Astrocyte of the cerebellum (primary cell): ENCODE measurements around the gene CACNA2D3.

Source experiments
- DNase-seq: peaks from one replicate; pipeline ENCODE4 v3.0.0-alpha.2; 2011; ENCODE audit warnings: low read depth
- H3K4me3 ChIP-seq: 2 replicates; pipeline ENCODE4 v1.5.1; 2011; ENCODE audit warnings: mild to moderate bottlenecking, low read depth, low read length, moderate library complexity
- in situ Hi-C: cut with HindIII; loops from 2 replicates; pipeline ENCODE4 v1.10.0; 2017; ENCODE audit warnings: low sequenced_read_pairs
- TF ChIP-seq, protein P1 (sequence below): IDR thresholded peaks from 2 replicates; pipeline ENCODE4 v1.5.1; 2012; ENCODE audit warnings: low read length, low read depth, moderate library complexity, mild to moderate bottlenecking; ENCODE audit errors: missing control alignments

Gene CACNA2D3

DNA sequence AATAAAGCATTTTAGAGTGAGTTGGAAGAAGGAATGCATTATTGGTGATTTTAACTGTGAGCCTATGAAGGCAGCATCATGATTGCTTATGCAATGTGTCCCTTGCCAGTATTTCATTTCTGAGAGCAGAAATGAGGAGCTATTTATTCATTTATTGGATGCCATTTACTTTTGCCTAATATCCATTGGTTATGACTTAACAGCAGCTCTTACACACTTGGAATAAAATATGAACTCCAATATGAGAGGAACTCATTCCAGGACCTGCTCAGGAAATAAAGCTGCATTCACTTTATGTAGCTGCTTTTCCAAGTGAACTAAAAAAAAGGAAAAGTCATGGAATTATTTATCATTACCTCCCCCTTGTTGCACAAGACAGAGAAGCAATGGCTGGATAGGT lies 525.4 kb downstream of the CACNA2D3 start:
- TF ChIP-seq, protein P1, sequence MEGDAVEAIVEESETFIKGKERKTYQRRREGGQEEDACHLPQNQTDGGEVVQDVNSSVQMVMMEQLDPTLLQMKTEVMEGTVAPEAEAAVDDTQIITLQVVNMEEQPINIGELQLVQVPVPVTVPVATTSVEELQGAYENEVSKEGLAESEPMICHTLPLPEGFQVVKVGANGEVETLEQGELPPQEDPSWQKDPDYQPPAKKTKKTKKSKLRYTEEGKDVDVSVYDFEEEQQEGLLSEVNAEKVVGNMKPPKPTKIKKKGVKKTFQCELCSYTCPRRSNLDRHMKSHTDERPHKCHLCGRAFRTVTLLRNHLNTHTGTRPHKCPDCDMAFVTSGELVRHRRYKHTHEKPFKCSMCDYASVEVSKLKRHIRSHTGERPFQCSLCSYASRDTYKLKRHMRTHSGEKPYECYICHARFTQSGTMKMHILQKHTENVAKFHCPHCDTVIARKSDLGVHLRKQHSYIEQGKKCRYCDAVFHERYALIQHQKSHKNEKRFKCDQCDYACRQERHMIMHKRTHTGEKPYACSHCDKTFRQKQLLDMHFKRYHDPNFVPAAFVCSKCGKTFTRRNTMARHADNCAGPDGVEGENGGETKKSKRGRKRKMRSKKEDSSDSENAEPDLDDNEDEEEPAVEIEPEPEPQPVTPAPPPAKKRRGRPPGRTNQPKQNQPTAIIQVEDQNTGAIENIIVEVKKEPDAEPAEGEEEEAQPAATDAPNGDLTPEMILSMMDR: no peak
- H3K4me3 ChIP-seq: no peak overlapping the region
- in situ Hi-C loops: no loop called here
- DNase-seq: no peak

DNA sequence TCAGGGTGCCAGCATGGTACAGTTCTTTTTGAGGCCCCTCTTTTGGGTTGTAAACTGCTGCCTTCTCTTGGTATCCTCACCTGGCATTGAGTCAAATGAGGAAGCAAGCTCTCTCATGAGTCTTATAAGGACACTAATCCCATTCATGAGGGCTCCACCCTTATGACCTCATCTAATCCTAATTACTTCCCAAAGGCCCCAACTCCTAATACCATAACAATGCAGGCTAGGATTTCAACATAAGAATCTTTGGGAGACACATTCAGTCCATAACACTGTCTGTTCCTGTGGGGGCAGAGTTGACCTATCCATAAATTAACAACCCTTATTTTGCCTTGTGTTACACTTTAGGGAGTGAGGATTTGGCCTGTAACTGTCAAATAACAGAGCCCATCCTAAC lies 527.2 kb downstream of the CACNA2D3 start:
- TF ChIP-seq, protein P1: no peak
- DNase-seq: no peak
- in situ Hi-C loops: no loop called here
- H3K4me3 ChIP-seq: no peak overlapping the region

DNA sequence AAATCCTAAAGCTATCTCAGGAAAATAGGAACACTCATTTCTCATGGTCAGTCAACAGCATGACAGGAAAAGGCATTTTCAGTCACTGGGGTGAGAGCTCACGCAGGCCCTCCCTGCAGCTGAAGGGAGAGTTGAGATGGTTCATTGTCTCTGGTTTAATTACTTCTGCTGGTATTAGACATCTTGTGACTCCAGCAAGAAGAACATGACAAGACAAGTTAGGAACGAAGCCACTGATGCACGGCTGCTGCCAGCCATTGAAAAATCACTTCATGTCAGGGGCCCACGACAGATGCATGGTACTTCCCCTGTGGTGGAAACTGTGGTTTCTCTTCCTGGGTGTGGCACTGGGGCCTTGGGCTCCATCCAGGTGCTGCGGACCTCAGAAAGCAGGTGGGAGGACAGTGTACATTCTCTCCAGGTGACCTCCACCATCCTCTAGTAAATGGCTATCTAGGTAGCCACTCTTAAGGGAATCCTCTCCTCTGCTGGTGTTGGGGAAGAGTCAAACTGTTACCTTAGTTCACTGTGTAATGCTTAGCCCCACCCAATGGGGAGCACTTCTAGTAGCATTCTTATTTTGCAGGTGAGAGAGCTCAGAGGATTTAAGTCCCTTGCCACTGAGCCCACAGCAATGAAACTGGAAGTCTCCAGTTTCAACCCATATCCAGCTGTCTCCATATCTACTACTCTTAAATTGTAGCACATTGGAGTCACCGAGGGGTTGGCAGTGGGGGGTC lies 531.3 kb downstream of the CACNA2D3 start:
- in situ Hi-C loops: no loop called here
- no peak for DNase-seq
- no peak overlapping the region for H3K4me3 ChIP-seq
- TF ChIP-seq, protein P1: no peak

DNA sequence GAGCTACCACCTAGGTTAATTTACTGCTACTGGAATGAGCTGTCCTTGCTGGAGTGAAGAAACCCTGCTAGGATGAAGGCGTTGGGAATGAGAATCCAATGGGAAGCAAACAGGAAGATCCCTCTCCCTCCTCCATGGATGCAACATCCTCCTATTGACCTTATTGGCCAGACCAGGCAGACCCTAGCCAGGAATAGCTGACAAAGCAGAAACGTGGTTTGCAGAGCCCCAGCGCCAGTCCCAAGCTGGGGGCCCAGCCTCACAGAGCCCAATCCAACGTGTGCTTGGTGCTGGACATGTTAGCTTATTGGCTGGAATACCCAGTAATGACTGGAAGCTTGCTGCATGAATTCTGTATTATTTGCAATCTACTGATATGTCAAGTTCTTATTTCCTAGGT lies 532.4 kb downstream of the CACNA2D3 start:
- H3K4me3 ChIP-seq: no peak overlapping the region
- DNase-seq: no peak
- in situ Hi-C loops: no loop called here
- TF ChIP-seq, protein P1: no peak

DNA sequence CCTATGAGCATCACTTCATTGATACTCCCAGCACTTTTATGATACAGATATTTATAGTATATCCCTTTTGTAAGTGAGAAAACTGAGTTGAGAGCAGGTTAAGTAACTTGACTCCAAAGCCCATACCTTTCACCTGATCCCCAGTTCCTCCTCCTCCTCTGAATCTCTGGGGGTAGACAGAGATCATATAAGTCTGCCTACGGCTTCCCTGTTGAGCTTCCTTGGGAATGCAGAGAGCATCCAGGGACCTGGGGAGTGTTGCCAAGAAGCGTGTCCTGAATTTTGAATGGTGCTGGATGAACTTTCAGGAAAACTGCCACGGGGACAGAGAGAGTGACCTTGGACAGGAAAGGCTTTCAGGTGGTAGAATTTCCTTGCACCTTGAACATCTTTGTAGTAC lies 537.0 kb downstream of the CACNA2D3 start:
- no peak for DNase-seq
- TF ChIP-seq, protein P1: no peak
- in situ Hi-C loops: no loop called here
- no peak overlapping the region for H3K4me3 ChIP-seq

DNA sequence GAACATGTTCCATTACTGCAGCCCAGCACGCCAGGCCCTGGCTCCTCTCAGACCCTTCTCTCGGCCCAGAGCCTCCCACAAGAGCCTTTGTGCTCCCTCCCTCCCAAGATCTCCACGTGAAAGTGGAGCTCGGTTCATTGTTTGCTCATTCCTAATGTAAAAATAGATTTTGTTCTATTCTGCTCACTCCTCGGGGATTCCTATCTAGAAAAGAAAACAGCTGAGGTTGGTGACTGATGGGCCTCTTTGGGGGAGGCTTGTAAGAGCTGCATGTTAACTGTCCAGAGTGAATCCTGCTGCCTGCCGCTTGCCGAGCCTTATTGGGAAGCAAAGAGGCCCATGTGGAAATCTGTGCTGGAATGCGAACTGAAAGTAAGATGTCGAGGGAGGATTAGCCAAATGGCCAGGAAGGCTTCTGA lies 538.4 kb downstream of the CACNA2D3 start:
- no peak for DNase-seq
- H3K4me3 ChIP-seq: no peak overlapping the region
- in situ Hi-C loops: no loop called here
- TF ChIP-seq, protein P1: no peak
